Cardiac muscle cell (in vitro differentiated cells and primary cell): ENCODE measurements around the gene CEP78. TPM values are rescaled to one million over a fixed set of nuclear protein-coding genes. Genes with fewer than 3 reads are reported as not detected.
A peak's percentile ranks its signal among the peaks of the same experiment; 100 is the strongest.

Experiments used
- DNase-seq, 2 donors: peaks; one replicate each; pipeline versions ENCODE4 v3.0.0 to v3.0.0-alpha.2; 2010 to 2017; ENCODE audit warnings: low read depth in 1 of 2, low spot score in 1 of 2
- H3K27ac ChIP-seq: fragments of 200-600 bp; sonication (generic); 2 replicates; pipeline ENCODE4 v1.5.1; 2016
- H3K27me3 ChIP-seq: fragments of 200-600 bp; sonication (generic); 2 replicates; pipeline ENCODE4 v1.6.0; 2016; ENCODE audit warnings: control low read depth
- H3K36me3 ChIP-seq: fragments of 200-600 bp; sonication (generic); 2 replicates; pipeline ENCODE4 v1.5.1; 2016; ENCODE audit warnings: control low read depth
- H3K4me1 ChIP-seq: fragments of 200-600 bp; sonication (generic); 2 replicates; pipeline ENCODE4 v1.8.1; 2017; ENCODE audit warnings: low read depth, mild to moderate bottlenecking, mixed run types
- H3K4me3 ChIP-seq: fragments of 200-600 bp; sonication (generic); 2 replicates; pipeline ENCODE4 v1.5.1; 2016; ENCODE audit warnings: mild to moderate bottlenecking
- H3K9me3 ChIP-seq: fragments of 200-600 bp; sonication (generic); 2 replicates; pipeline ENCODE4 v1.5.1; 2017; ENCODE audit warnings: low read depth, mild to moderate bottlenecking, control low read depth
- CTCF ChIP-seq: IDR thresholded peaks from 2 replicates; pipeline ENCODE4 v1.5.1; 2012; ENCODE audit warnings: low read depth, mild to moderate bottlenecking, low read length
- polyA plus RNA-seq: library from polyadenylated mRNA; unstranded; fragments of >200 nt; fragmentation: Nextera tagmentation; extraction: Ambion mirVana; gene quantifications from 2 replicates; pipeline ENCODE4 v1.2.1, GENCODE V29; 2016
- total RNA-seq: library from RNA; depleted of rRNA; stranded (reverse); fragments of >200 nt; gene quantifications from 2 replicates; pipeline ENCODE4 v1.2.3, GENCODE V29; 2016

Gene CEP78
- total and polyA plus RNA-seq, 2 experiments from 2014 or later = 14.7 to 31.9 TPM

DNA sequence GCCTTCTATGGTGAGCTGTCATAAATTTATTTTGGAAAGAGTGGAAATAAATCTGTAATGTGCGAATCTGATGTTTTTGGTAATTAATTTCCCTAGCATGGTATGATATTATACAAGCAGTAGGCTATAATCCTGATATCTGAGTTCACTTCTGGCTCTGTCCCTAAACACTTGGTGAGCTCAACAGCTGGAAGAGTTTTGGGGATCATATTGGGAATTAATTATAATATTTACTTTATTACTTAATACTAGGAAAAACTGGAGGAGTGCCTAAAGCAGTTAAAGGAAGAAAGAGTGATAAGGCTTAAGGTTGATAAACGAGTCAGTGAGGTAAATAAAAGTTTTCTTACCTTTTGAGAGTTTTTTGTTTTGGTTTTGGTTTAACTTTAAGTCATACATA lies 26.8 kb downstream of the CEP78 start:
- H3K4me3 ChIP-seq = no peak overlapping the region
- H3K9me3 ChIP-seq = no peaks in the 10 kb centered on the region
- H3K27ac ChIP-seq = no peak overlapping the region
- peaks cover 4% of the 10 kb centered on the region for H3K4me1 ChIP-seq
- DNase-seq = no peak
- H3K27me3 ChIP-seq = no peaks in the 10 kb centered on the region
- no peak for TF ChIP-seq CTCF
- H3K36me3 ChIP-seq = peaks cover 26% of the 10 kb centered on the region

GRCh38 chr9:78267889-78268288 lies 32.0 kb downstream of the CEP78 start:
- no peaks in the 10 kb centered on the region for H3K9me3 ChIP-seq
- TF ChIP-seq CTCF = no peak

DNA sequence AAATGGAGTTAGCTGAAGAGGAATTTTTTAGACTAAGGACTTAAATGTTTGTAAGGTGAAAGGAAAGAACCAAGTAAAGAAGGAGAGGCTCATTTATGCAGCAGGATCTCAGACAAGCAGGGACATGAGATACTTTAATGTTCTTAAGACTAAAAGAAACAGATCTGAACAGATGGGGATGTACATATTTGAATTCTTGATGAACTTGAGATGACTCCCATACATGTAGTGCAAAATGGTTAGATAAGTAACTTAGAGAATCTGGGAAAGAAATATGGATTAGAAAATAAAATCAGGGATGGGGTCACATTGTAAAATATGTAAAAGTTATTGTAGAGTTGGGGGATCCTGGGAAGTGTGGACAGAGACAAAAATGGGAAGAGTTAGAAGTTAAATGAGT lies 33.9 kb downstream of the CEP78 start:
- Histone ChIP-seq H3K27me3 (no peaks in the 10 kb centered on the region), H3K4me1 (no peaks in the 10 kb centered on the region), H3K27ac (no peak overlapping the region), H3K4me3 (no peak overlapping the region), H3K36me3 (peaks cover 32% of the 10 kb centered on the region), H3K9me3 (no peaks in the 10 kb centered on the region)
- TF ChIP-seq CTCF = no peak
- no peak for DNase-seq

More at GRCh38 chr9:78267889-78268288, 32.0 kb downstream of the CEP78 start:
- no peak overlapping the region for H3K4me3 ChIP-seq
- no peaks in the 10 kb centered on the region for H3K4me1 ChIP-seq
- no peak overlapping the region for H3K27ac ChIP-seq
- H3K36me3 ChIP-seq = peaks cover 32% of the 10 kb centered on the region
- DNase-seq = no peak
- H3K27me3 ChIP-seq = no peaks in the 10 kb centered on the region

DNA sequence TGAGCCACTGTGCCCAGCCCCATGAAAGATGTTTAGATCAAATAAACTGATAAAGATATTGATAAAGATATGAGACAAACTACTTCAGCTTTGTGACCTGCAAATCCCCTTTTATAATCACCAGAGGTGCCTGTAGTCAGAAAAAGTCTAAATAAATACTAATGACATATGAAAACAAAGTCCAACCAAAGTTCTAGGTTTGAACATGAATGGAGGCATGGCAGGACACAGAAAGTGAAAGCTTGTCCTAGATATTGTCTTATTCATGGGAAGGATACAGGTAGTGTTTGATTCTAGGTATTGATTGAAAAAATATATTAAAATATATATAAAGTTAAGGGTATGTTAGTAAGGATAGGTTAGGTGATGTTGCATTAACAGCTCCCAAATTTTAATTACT lies 36.4 kb downstream of the CEP78 start:
- no peak for TF ChIP-seq CTCF

DNA sequence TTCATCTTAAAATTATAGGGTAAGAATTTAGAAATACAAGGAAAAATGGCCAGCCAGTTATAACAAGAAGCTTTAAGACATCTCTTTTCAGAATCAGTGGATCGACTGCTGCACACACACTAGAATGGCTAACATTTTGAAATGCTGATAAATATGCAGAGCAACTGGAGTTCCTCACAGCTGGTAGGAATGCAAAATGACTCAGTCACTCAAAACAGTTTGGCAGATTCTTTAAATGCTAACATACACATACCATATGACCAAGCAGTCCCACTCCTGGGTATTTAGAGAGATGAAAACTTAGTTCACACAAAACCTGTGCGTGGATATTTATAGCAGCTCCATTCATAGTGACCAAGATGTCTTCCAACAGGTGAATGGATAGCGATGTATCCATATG lies 37.9 kb downstream of the CEP78 start:
- peak in 1 of 2 donors; percentile 29 for DNase-seq
- no peaks in the 10 kb centered on the region for H3K9me3 ChIP-seq
- no peak for TF ChIP-seq CTCF
- H3K27me3 ChIP-seq = no peaks in the 10 kb centered on the region
- H3K36me3 ChIP-seq = peaks cover 6% of the 10 kb centered on the region
- no peak overlapping the region for H3K27ac ChIP-seq
- no peak overlapping the region for H3K4me3 ChIP-seq
- H3K4me1 ChIP-seq = peaks cover 20% of the 10 kb centered on the region

More for the DNA sequence above, 36.4 kb downstream of the CEP78 start:
- no peaks in the 10 kb centered on the region for H3K27me3 ChIP-seq
- DNase-seq = no peak
- H3K4me1 ChIP-seq = peaks cover 5% of the 10 kb centered on the region
- peaks cover 8% of the 10 kb centered on the region for H3K36me3 ChIP-seq
- no peaks in the 10 kb centered on the region for H3K9me3 ChIP-seq
- no peak overlapping the region for H3K27ac ChIP-seq
- H3K4me3 ChIP-seq = no peak overlapping the region
